GM21576 (cell line): Measurements from ENCODE around the gene CD244.
"Not testable (repeated sequence)": the region's sequence is repeated elsewhere in the genome, so short reads cannot be mapped to it uniquely, and the experiment has no call there.

Experiments
- ATAC-seq: cut with Tn5 transposase; IDR thresholded peaks from one replicate; pipeline ENCODE4 v1.9.1; 2021; ENCODE audit warnings: mild to moderate bottlenecking, moderate library complexity; ENCODE audit not compliant: unreplicated experiment

CD244 gene

GRCh38 chr1:160880216-160880615, 17.5 kb upstream of the CD244 start:
- no peak for ATAC-seq

GRCh38 chr1:160879056-160879455, 16.4 kb upstream of the CD244 start:
- no peak for ATAC-seq

GRCh38 chr1:160877221-160877620, 14.5 kb upstream of the CD244 start:
- no peak for ATAC-seq

- ATAC-seq: no peak
These were observed 13.6 kb upstream of the CD244 start for GRCh38 chr1:160876311-160876710.

GRCh38 chr1:160875591-160875990, 12.9 kb upstream of the CD244 start:
- not testable (repeated sequence) for ATAC-seq

- no peak for ATAC-seq
These were observed 12.2 kb upstream of the CD244 start for GRCh38 chr1:160874935-160875334.

- no peak for ATAC-seq
These were observed 5.5 kb upstream of the CD244 start for GRCh38 chr1:160868141-160868540.

- not testable (repeated sequence) for ATAC-seq
These were observed 5.0 kb upstream of the CD244 start for GRCh38 chr1:160867651-160868050.

GRCh38 chr1:160866695-160867260, 4.1 kb upstream of the CD244 start:
- ATAC-seq: no peak

GRCh38 chr1:160866001-160866694, 3.5 kb upstream of the CD244 start:
- no peak for ATAC-seq

- ATAC-seq: no peak
These were observed 2.6 kb upstream of the CD244 start for GRCh38 chr1:160865337-160865736.

- ATAC-seq: no peak
These were observed 1.5 kb upstream of the CD244 start for GRCh38 chr1:160864173-160864572.

GRCh38 chr1:160863774-160864131, 1.1 kb upstream of the CD244 start:
- ATAC-seq: no peak

- ATAC-seq: no peak
These were observed 530 bp upstream of the CD244 start for GRCh38 chr1:160863061-160863773.

- no peak for ATAC-seq
These were observed 1.7 kb downstream of the CD244 start for GRCh38 chr1:160860840-160861505.

- no peak for ATAC-seq
These were observed 3.5 kb downstream of the CD244 start for GRCh38 chr1:160859166-160859565.

- no peak for ATAC-seq
These were observed 4.2 kb downstream of the CD244 start for GRCh38 chr1:160858507-160858906.

- no peak for ATAC-seq
These were observed 4.6 kb downstream of the CD244 start for GRCh38 chr1:160858097-160858496.

- no peak for ATAC-seq
These were observed 7.3 kb downstream of the CD244 start for GRCh38 chr1:160855181-160855981.

- no peak for ATAC-seq
These were observed 8.9 kb downstream of the CD244 start for GRCh38 chr1:160853754-160854153.

- ATAC-seq: no peak
These were observed 9.7 kb downstream of the CD244 start for GRCh38 chr1:160853014-160853413.
